ENCODE measurements around the gene CNRIP1. TPM values are rescaled to one million over a fixed set of nuclear protein-coding genes. Genes with fewer than 3 reads are reported as not detected.
A peak's percentile ranks its signal among the peaks of the same experiment; 100 is the strongest.

Gene CNRIP1
- total RNA-seq, 1 experiment from 2014 or later = 0.80 TPM

DNA sequence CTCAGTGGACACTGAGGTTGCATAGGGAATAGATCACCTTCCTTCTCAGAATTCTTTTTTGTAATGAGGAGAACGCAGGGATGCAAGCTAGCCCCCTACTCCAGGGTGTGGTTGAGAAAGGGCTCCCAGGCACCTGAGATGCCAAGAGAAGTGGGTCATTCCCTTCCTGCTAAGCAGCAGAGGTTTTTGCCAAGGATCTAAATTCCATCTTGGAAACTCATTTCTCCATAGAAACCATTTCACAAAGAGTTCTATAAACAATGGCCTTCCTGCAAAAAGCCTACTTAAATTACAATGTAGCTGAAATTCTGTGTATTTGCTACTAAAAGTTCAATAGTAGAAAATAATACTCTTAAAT lies 63.7 kb downstream of the CNRIP1 start:
- Histone ChIP-seq H3K36me3 (replicated peaks; ENCODE audit: control insufficient read depth, insufficient read depth, low read length) (no peaks in the 10 kb centered on the region), H3K4me3 (ENCODE audit: insufficient read depth, low read depth, low read length) (no peak overlapping the region), H3K27me3 (ENCODE audit: control insufficient read depth, insufficient read depth, low read length) (no peaks in the 10 kb centered on the region)
- DNase-seq = peak; percentile 30

DNA sequence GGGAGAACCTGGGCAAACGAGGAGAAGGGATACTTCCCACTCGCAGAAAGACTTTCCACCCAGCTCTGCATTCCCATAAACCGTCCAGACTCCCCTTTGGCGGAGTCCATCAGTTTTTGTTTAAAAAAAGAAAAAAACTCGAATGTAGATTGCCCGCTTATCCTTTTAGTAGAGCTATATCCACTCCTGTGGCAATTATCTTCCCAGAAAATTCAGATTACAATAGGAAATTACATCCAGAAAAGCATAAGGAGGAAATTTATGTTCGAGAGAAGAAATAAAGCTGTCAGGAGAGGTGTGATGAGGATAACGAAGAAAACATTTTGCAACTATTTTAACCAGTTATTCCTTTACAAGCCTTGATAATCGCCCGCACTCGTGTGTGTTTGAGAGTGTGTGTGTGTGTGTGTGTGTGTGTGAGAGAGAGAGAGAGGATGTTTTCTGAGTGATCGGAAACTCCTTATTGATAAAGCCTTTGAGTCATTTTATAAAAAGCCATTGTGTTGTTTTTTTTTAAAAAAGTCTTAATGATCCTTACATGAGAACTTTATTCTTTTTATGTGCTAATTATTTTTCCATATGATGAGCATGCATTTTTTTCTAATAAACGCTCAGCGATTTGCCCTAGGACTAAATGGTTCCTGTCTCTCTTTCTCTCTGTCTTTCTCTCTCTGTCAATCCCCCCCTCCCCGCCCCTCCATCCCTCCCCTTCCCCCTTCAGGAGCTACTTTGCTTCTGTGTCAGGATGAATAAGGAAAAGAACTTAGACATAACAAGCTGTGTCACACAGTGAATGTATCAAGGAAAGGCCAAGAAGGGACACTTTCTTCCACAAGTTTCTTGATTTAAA lies 66.3 kb downstream of the CNRIP1 start:
- no peaks in the 10 kb centered on the region; the same call in 1 of the 2 replicates for H3K36me3 ChIP-seq (replicated peaks; ENCODE audit: control insufficient read depth, insufficient read depth, low read length)
- DNase-seq = peak; percentile 48
- no peaks in the 10 kb centered on the region for H3K27me3 ChIP-seq (ENCODE audit: control insufficient read depth, insufficient read depth, low read length)
- peak overlapping the region; percentile 96 for H3K4me3 ChIP-seq (ENCODE audit: insufficient read depth, low read depth, low read length)

DNA sequence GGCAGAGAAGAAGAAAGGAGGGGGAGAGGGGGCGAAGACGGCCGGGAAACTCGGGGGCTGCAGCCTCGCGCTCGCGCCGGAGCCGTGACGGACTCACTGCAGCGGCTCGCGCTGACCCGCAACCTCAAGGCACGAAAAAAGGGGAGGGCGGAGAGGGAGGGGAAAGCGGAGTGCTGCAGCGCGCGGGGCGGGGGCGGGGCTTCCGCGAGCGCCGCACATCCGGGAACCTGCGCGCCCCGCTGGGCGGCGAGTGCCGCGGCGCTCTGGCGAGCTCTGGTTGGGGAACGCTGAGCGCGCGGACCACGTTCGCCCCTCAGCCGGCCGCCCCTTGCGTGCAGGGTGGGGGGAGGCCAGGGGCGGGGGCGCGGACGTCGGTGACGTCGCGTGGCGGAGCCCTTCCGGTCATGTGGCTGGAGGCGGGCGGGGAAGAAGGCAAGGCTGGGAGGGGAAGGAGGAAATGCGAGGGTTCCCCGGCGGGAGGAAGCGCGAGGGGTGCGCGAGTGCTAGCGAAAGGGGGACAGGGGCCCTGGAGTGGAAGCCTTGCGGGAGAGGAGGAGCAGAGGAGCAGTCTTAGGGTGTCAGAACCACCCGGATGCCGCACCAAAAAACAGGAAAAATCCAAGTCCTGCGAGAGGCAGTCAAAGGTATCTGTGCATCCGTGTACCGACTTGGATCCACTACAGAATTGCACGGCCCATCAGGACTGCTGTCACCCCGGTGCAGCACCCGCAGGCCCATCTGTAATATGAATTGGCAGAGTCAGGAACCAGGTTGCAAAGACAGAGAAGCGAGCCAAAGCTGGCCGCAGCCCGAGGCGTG lies 67.1 kb downstream of the CNRIP1 start, which contains the start of gene PPP3R1:
Gene PPP3R1, minus strand, starts transcription at position 133 of the 819 bp plus-strand sequence. CDS start 405 bp downstream, outside the sequence.
- no peaks in the 10 kb centered on the region for H3K27me3 ChIP-seq (ENCODE audit: control insufficient read depth, insufficient read depth, low read length)
- peak; percentile 94 for DNase-seq
- H3K36me3 ChIP-seq (replicated peaks; ENCODE audit: control insufficient read depth, insufficient read depth, low read length) = no peaks in the 10 kb centered on the region; the same call in 1 of the 2 replicates
- H3K4me3 ChIP-seq (ENCODE audit: insufficient read depth, low read depth, low read length) = peak within 1 kb of the TSS; percentile 96

DNA sequence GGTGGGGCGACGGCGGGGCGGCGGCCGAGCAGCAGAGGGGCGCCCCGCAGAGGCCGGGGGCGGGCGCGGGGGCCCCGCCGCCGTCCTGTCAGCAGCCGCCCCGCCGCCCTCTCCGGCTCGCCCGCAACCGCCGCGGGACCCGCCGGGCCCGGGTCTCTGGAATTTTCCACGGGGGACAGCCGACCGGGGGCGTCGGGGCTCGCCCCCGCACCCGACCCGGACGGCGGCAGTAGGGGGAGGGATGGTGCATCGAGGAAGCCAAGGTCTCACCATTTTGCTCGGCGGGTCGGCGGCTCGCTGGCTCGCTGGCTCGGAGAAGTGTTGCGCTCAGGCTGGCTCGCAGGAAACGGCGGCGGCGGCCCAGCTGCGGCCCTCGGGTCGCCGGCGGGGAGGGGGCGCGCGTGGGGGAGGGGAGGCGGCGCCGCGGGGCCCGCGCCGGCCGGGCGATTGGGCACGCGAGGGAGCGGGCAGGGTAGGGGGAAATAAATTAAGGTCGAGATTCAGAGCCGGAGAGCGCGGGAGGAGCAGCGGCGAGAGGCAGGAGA lies 67.8 kb downstream of the CNRIP1 start:
- Histone ChIP-seq H3K4me3 (ENCODE audit: insufficient read depth, low read depth, low read length) (peak overlapping the region; percentile 96), H3K36me3 (replicated peaks; ENCODE audit: control insufficient read depth, insufficient read depth, low read length) (no peaks in the 10 kb centered on the region; the same call in 1 of the 2 replicates), H3K27me3 (ENCODE audit: control insufficient read depth, insufficient read depth, low read length) (no peaks in the 10 kb centered on the region)
- peak; percentile 78 for DNase-seq

DNA sequence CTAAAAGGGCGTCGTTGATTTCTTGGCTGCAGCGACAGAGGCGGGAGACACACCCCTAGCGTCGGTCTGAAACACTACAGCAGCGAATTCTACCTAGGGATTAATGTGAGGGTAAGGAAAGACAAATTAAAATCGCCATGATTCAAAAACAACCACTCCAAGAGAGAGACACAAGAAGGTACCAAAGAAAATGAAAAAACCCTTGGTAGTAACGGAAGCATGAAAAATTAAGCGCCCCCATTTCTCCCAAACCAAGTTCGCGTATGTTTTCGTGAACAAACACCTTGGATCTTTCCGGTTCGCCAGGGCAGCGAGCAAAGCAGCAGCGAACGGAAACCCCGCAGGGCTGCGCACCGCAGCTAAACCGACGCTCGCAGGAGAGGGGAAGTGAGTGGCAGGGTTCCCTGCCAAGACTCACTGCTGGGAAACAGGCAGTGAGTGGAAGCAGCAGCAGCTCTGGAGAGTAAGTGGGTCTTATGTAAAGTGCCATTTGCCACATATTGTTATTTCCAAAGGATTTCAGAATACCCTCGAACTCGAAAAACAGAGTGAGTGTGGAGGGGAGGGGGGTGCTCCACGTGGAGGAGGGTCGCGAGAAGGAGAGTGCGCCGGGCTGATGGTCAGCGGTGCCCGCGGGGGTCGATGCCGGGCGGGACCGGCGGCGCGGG lies 68.4 kb downstream of the CNRIP1 start:
- no peaks in the 10 kb centered on the region for H3K27me3 ChIP-seq (ENCODE audit: control insufficient read depth, insufficient read depth, low read length)
- H3K36me3 ChIP-seq (replicated peaks; ENCODE audit: control insufficient read depth, insufficient read depth, low read length) = no peaks in the 10 kb centered on the region; the same call in 1 of the 2 replicates
- peak overlapping the region; percentile 96 for H3K4me3 ChIP-seq (ENCODE audit: insufficient read depth, low read depth, low read length)
- DNase-seq = peak; percentile 48

DNA sequence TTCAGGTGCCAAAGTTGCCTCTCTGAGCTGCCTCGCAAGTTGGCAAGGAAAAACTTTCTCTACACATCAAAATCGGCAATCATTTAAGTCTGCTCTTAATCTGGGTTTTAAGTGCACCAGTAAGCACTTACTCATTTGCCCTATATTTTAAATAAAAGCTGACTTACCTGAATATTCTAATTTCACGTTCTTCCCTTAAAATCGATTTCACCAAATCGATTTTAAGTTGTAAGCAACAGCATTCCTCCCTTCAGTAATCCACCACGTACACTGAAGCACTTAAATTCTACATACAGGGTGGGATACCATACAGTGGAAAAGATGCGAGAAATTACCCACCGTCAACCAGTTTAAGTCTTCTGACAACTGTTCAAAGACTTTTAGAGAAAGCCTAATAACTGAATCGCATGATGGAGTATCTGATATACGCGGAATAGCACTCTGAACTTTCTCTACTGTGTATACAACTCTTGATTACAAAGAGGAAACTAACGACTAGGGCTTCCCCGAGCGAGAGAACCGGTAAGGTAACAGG lies 69.0 kb downstream of the CNRIP1 start:
- H3K27me3 ChIP-seq (ENCODE audit: control insufficient read depth, insufficient read depth, low read length) = no peaks in the 10 kb centered on the region
- DNase-seq = no peak
- peak overlapping the region; percentile 96 for H3K4me3 ChIP-seq (ENCODE audit: insufficient read depth, low read depth, low read length)
- no peaks in the 10 kb centered on the region; the same call in 1 of the 2 replicates for H3K36me3 ChIP-seq (replicated peaks; ENCODE audit: control insufficient read depth, insufficient read depth, low read length)

DNA sequence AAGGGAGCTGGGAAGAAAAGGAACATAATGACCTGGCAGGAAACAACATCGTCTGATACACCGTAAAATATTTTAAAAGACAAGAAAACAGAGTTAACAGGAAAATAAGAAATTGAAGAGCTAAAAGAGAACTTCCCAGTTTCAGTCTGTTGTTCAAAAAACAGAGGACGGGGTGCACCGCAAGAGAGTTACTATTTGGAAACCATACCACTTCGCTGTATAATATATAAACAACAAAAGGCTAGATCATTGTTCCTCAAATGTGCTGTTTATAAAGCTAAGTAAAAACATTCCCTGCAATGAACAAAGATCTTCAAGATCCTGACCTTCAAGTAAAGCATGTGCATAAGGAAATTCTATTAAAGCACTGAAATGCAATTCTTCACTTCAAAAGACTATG lies 69.6 kb downstream of the CNRIP1 start:
- H3K36me3 ChIP-seq (replicated peaks; ENCODE audit: control insufficient read depth, insufficient read depth, low read length) = no peaks in the 10 kb centered on the region; the same call in 1 of the 2 replicates
- H3K27me3 ChIP-seq (ENCODE audit: control insufficient read depth, insufficient read depth, low read length) = no peaks in the 10 kb centered on the region
- no peak for DNase-seq
- peak overlapping the region; percentile 96; the same call in 1 of the 2 replicates for H3K4me3 ChIP-seq (ENCODE audit: insufficient read depth, low read depth, low read length)

DNA sequence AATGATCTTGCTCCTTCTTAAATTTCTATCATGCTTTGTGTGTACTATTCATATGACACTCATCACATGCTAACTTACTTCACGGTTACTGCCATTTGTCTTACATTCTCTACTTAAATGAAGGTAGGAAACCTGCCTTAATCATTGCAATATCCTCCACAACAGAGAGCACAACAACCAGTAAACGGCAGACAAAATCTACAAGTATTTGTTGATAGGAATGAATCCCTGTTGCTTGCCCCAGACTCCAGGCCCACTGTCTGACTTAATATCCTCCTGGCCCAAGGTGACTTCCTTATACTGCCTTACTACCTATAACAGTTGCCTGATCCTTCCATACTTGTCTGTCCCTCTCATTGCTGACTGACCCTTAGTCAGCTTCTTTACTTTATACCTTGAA lies 70.9 kb downstream of the CNRIP1 start:
- Histone ChIP-seq H3K27me3 (ENCODE audit: control insufficient read depth, insufficient read depth, low read length) (no peaks in the 10 kb centered on the region), H3K4me3 (ENCODE audit: insufficient read depth, low read depth, low read length) (no peak overlapping the region), H3K36me3 (replicated peaks; ENCODE audit: control insufficient read depth, insufficient read depth, low read length) (no peaks in the 10 kb centered on the region; the same call in 1 of the 2 replicates)
- DNase-seq = no peak

DNA sequence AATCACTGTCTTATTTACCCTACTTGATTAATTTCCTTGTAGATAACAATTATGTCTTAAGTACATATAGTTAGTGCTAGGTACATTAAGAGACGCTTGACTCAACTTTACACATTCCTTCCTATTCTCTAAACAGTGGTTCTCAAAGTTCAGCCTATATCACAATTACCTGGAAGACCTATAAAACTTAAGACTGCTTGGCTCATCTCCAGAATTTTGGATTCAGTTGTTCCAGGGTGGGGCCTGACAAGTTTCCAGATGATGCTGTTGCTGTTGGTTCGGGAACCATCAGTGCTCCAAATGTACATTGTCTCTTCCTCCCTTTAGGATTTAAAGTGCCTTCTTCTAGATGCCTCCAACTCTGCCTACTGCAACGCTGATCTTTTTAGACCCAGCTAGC lies 71.4 kb downstream of the CNRIP1 start:
- H3K36me3 ChIP-seq (replicated peaks; ENCODE audit: control insufficient read depth, insufficient read depth, low read length) = no peaks in the 10 kb centered on the region; the same call in 1 of the 2 replicates
- no peak for DNase-seq
- H3K27me3 ChIP-seq (ENCODE audit: control insufficient read depth, insufficient read depth, low read length) = no peaks in the 10 kb centered on the region
- no peak overlapping the region for H3K4me3 ChIP-seq (ENCODE audit: insufficient read depth, low read depth, low read length)

DNA sequence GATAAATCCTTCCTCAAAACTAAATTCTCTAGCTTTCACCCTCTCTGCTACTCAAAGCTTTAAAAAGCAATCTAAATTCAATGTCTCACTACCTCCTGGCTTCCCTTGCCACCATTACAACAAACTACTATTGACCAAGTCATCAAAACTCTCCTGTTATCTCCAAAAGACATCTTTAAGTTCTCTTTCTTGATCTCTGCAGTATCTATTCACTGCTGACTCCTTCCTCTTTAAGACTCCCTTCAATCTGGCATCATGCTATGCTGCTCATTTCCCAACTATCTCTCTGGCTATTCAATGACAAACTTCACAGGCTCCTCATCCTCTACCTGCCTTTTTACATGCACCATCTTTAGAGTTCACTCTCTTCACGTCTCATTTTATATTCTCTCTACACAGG lies 73.4 kb downstream of the CNRIP1 start:
- no peaks in the 10 kb centered on the region for H3K27me3 ChIP-seq (ENCODE audit: control insufficient read depth, insufficient read depth, low read length)
- no peak overlapping the region for H3K4me3 ChIP-seq (ENCODE audit: insufficient read depth, low read depth, low read length)
- no peak for DNase-seq
- H3K36me3 ChIP-seq (replicated peaks; ENCODE audit: control insufficient read depth, insufficient read depth, low read length) = no peaks in the 10 kb centered on the region; the same call in 1 of the 2 replicates

DNA sequence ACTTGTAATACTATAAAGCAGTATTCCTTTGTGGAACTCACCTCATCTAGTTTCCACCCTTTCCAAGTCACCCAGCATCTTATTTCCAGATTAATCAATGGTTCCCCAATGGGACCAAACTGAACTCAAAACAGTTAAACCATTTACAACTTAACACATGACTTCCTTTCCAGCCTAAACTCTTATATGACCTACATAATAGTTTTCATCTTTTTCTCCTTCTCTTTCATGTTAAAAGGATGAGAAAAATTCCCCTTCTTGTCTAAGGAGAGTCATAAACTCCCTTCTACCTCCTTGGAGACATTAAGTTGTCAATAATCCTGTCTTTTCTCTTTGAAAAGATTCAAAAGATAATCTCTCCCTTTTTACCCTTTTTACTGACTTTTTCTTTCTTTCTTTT lies 74.1 kb downstream of the CNRIP1 start:
- Histone ChIP-seq H3K36me3 (replicated peaks; ENCODE audit: control insufficient read depth, insufficient read depth, low read length) (no peaks in the 10 kb centered on the region; the same call in 1 of the 2 replicates), H3K4me3 (ENCODE audit: insufficient read depth, low read depth, low read length) (no peak overlapping the region), H3K27me3 (ENCODE audit: control insufficient read depth, insufficient read depth, low read length) (no peaks in the 10 kb centered on the region)
- DNase-seq = no peak

DNA sequence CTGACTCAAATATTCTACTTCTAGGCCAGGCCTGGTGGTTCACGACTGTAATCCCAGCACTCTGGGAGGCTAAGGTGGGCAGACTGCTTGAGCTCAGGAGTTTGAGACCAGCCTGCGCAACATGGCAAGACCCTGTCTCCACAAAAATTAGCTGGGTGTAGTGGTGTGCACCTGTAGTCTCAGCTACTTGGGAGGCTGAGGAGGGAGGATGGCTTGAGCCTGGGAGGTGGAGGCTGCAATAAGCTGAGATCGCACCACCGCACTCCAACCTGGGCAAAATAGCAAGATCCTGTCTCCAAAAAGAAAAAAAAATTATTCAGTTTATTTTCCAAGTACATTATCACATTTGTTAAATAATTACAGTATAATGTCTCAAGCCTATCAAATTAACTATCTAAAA lies 74.7 kb downstream of the CNRIP1 start:
- H3K27me3 ChIP-seq (ENCODE audit: control insufficient read depth, insufficient read depth, low read length) = no peaks in the 10 kb centered on the region
- no peak overlapping the region for H3K4me3 ChIP-seq (ENCODE audit: insufficient read depth, low read depth, low read length)
- no peak for DNase-seq
- H3K36me3 ChIP-seq (replicated peaks; ENCODE audit: control insufficient read depth, insufficient read depth, low read length) = no peaks in the 10 kb centered on the region; the same call in 1 of the 2 replicates

DNA sequence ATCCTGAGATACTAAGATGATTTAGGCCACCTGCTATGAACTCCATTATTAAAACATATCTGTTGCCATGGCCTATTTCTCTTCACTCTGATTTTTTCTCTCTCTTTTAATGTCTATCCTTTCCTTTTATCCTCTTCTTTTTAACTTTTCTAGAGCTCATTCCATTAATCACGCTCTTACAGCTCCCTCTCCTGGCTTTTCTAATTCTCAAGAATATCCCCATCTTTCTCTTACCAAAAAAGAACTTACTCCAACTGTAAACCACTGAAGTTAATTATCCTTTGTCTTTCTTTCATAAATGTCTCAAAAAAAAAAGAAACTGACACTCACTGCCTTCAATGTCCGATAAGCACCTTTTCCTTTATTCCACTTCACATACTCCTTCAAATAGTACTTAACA lies 75.3 kb downstream of the CNRIP1 start:
- no peaks in the 10 kb centered on the region for H3K36me3 ChIP-seq (replicated peaks; ENCODE audit: control insufficient read depth, insufficient read depth, low read length)
- H3K4me3 ChIP-seq (ENCODE audit: insufficient read depth, low read depth, low read length) = no peak overlapping the region
- H3K27me3 ChIP-seq (ENCODE audit: control insufficient read depth, insufficient read depth, low read length) = no peaks in the 10 kb centered on the region
- no peak for DNase-seq

Measured in H7 (cell line).